ENCODE measurements around the gene PADI3. TPM values are rescaled to one million over a fixed set of nuclear protein-coding genes. Genes with fewer than 3 reads are reported as not detected.

PADI3 gene
- total and polyA plus RNA-seq, 2 of the 8 experiments (the other 6 are each of a cell fraction or from before 2014, with no cell fraction given): 0.37 to 0.94 TPM

GRCh38 chr1:17281775-17282181, 32.9 kb downstream of the PADI3 start:
- no peaks in the 10 kb centered on the region for H3K79me2 ChIP-seq (ENCODE audit: control insufficient read depth in 1 of 2, insufficient read depth in 2 of 2, low read length in 2 of 2)
- H4K20me1 ChIP-seq (replicated peaks in 1 of 2; ENCODE audit: control insufficient read depth in 1 of 2, insufficient read depth in 2 of 2, low read length in 2 of 2): no peaks in the 10 kb centered on the region
- no peaks in the 10 kb centered on the region for H3K79me1 ChIP-seq (ENCODE audit: low read depth, low read length)
- H3K4me1 ChIP-seq (replicated peaks in 1 of 4; ENCODE audit: control insufficient read depth in 3 of 4, insufficient read depth in 4 of 4, low read length in 3 of 4): no peaks in the 10 kb centered on the region
- H2BK12ac ChIP-seq (ENCODE audit: low read depth, low read length): no peak overlapping the region
- no peak overlapping the region for H2AFZ ChIP-seq (ENCODE audit: low read length)
- H3K27ac ChIP-seq (ENCODE audit: low read depth, low read length): no peak overlapping the region
- WGBS, 2 experiments (ENCODE audit: extremely low coverage in 1 of 2, insufficient coverage in 1 of 2, insufficient read length in 1 of 2, insufficient replicate concordance in 2 of 2, low coverage in 1 of 2, low lambda C conversion rate in 2 of 2, missing lambda C conversion rate in 1 of 2): 94% methylated on average over 8 of the region's 8 CpGs; no CpG with 5 or more reads in 1 of the 2 experiments
- no peaks in the 10 kb centered on the region; a peak in 1 of 8 replicates for H3K36me3 ChIP-seq (ENCODE audit: control insufficient read depth in 2 of 4, insufficient read depth in 4 of 4, low read length in 3 of 4)
- H3K23me2 ChIP-seq (ENCODE audit: low read depth, low read length): no peaks in the 10 kb centered on the region
- POLR2A ChIA-PET (ENCODE audit: partially characterized antibody): interaction anchor here (0.9 kb wide), 1 partner anchor 14 kb away, joined by 4 read pairs; no protein-coding TSS in a partner anchor
- no peak overlapping the region for H3K56ac ChIP-seq (replicated peaks; ENCODE audit: insufficient read length, low read depth, low read length)
- no peak overlapping the region for H3K4me3 ChIP-seq (ENCODE audit: extremely low read depth in 1 of 4, insufficient read depth in 2 of 4, low read depth in 3 of 4, low read length in 4 of 4)
- no peak overlapping the region for H2BK5ac ChIP-seq (ENCODE audit: low read depth, low read length)
- H3K27me3 ChIP-seq (replicated peaks in 1 of 4; ENCODE audit: control insufficient read depth in 3 of 4, extremely low read depth in 1 of 4, insufficient read depth in 3 of 4, low read length in 3 of 4): no peaks in the 10 kb centered on the region
- H2AK5ac ChIP-seq (ENCODE audit: low read depth, low read length): no peak overlapping the region
- H2BK20ac ChIP-seq (ENCODE audit: low read length): no peak overlapping the region
- H4K5ac ChIP-seq (ENCODE audit: insufficient read length, low read depth, low read length): no peak overlapping the region
- FAIRE-seq (no peak), DNase-seq (ENCODE audit: low read depth in 1 of 2, low spot score in 2 of 2) (no peak)
- H4K91ac ChIP-seq (replicated peaks; ENCODE audit: insufficient read length, low read length): no peak overlapping the region
- no peak overlapping the region for H3K9ac ChIP-seq (replicated peaks in 1 of 4; ENCODE audit: extremely low read depth in 1 of 4, low read depth in 3 of 4, low read length in 3 of 4)
- H3K14ac ChIP-seq (ENCODE audit: insufficient read length): no peak overlapping the region
- H3K18ac ChIP-seq (ENCODE audit: extremely low read depth, low read length): no peak overlapping the region
- H3K9me3 ChIP-seq (ENCODE audit: insufficient read depth in 2 of 2, low read depth in 1 of 2, low read length in 1 of 2): no peaks in the 10 kb centered on the region
- H2BK15ac ChIP-seq (ENCODE audit: low read length): no peak overlapping the region
- H3K4ac ChIP-seq (replicated peaks; ENCODE audit: insufficient read length, low read depth, low read length): no peak overlapping the region
- CTCF ChIA-PET (ENCODE audit: partially characterized antibody): interaction anchor here (0.6 to 5.2 kb wide), 9 partner anchors 7 to 195 kb away, joined by 3 to 26 read pairs (median 5); partner anchors contain the start of gene PADI4
- no peak overlapping the region for H4K8ac ChIP-seq (ENCODE audit: extremely low read depth, insufficient read depth, low read length)
- H3K23ac ChIP-seq (ENCODE audit: insufficient read length): no peak overlapping the region
- no peak overlapping the region for H3K4me2 ChIP-seq (ENCODE audit: insufficient read depth in 1 of 2, low read depth in 2 of 2, low read length in 2 of 2)
- H2BK120ac ChIP-seq (replicated peaks; ENCODE audit: low read depth, low read length): no peak overlapping the region
- no peak for TF ChIP-seq SIX5 (IDR thresholded peaks at IDR 0.05; ENCODE audit: low read depth, low read length)
- no peak for TF ChIP-seq RFX5 (IDR thresholded peaks at IDR 0.05; ENCODE audit: borderline replicate concordance, low read depth, low read length)
- TF ChIP-seq RXRA (IDR thresholded peaks at IDR 0.05; ENCODE audit: insufficient read depth, low read depth, low read length): no peak
- TF ChIP-seq SP1 (IDR thresholded peaks at IDR 0.05; ENCODE audit: low read depth, low read length): no peak
- TF ChIP-seq TEAD4 (IDR thresholded peaks at IDR 0.05; ENCODE audit: low read depth, low read length): no peak
- TF ChIP-seq GABPA (IDR thresholded peaks at IDR 0.05; ENCODE audit: borderline replicate concordance, insufficient read depth, low read length): no peak
- no peak for TF ChIP-seq MAX (IDR thresholded peaks at IDR 0.05)
- TF ChIP-seq, protein P1, sequence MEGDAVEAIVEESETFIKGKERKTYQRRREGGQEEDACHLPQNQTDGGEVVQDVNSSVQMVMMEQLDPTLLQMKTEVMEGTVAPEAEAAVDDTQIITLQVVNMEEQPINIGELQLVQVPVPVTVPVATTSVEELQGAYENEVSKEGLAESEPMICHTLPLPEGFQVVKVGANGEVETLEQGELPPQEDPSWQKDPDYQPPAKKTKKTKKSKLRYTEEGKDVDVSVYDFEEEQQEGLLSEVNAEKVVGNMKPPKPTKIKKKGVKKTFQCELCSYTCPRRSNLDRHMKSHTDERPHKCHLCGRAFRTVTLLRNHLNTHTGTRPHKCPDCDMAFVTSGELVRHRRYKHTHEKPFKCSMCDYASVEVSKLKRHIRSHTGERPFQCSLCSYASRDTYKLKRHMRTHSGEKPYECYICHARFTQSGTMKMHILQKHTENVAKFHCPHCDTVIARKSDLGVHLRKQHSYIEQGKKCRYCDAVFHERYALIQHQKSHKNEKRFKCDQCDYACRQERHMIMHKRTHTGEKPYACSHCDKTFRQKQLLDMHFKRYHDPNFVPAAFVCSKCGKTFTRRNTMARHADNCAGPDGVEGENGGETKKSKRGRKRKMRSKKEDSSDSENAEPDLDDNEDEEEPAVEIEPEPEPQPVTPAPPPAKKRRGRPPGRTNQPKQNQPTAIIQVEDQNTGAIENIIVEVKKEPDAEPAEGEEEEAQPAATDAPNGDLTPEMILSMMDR (IDR thresholded peaks at IDR 0.05; ENCODE audit: control extremely low read depth in 1 of 3, insufficient read depth in 1 of 3, low read depth in 1 of 3, low read length in 3 of 3): no peak
- TF ChIP-seq POLR2AphosphoS5 (IDR thresholded peaks at IDR 0.05; ENCODE audit: low read depth, low read length): no peak
- no peak for TF ChIP-seq BACH1 (IDR thresholded peaks at IDR 0.05; ENCODE audit: low read length)
- no peak for TF ChIP-seq NRF1 (IDR thresholded peaks at IDR 0.05; ENCODE audit: low read depth, low read length)
- no peak for TF ChIP-seq NANOG (IDR thresholded peaks at IDR 0.05; ENCODE audit: insufficient read depth, low read depth, low read length, poor library complexity, severe bottlenecking)

All from H1 (cell line).